ENCODE results near the gene MARCHF6. TPM values are rescaled to one million over a fixed set of nuclear protein-coding genes. Genes with fewer than 3 reads are reported as not detected.
A peak's percentile ranks its signal among the peaks of the same experiment; 100 is the strongest.
"Not testable (repeated sequence)": the region's sequence is repeated elsewhere in the genome, so short reads cannot be mapped to it uniquely, and the experiment has no call there.

MARCHF6 gene
- total and polyA plus RNA-seq, 8 donors, result 123 to 188 (median 164) TPM

DNA sequence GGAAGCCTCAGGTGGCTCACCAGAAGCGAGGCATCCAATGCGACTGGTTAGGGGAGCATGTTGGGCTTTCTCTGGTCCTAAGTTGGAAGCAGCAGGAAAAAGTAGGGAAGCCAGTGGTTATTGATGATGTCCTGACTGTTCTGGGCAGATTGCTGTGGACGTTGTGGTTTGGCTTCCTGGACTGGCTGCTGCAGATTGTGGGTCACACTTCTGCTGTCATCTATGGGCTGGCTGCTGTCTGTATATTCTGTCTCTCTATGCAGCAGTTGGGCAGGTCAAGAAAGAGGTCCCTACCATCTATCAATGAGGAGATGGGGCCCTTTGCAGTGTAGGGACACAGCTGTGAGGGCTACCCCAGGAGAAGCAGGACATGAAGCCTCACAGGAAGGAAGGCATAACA, 13.5 kb upstream of the MARCHF6 start:
- H3K9me3 ChIP-seq, result no peaks in the 10 kb centered on the region
- no peak overlapping the region for H3K27ac ChIP-seq
- no peaks in the 10 kb centered on the region for H3K4me1 ChIP-seq
- ATAC-seq (no peak), DNase-seq (no peak)
- H3K4me3 ChIP-seq, result no peak overlapping the region
- intact Hi-C loops (cut with DNase I), result no loop called here
- peaks cover 0 to under 1% of the 10 kb centered on the region in 2 donors for H3K27me3 ChIP-seq
- TF ChIP-seq, protein P1, sequence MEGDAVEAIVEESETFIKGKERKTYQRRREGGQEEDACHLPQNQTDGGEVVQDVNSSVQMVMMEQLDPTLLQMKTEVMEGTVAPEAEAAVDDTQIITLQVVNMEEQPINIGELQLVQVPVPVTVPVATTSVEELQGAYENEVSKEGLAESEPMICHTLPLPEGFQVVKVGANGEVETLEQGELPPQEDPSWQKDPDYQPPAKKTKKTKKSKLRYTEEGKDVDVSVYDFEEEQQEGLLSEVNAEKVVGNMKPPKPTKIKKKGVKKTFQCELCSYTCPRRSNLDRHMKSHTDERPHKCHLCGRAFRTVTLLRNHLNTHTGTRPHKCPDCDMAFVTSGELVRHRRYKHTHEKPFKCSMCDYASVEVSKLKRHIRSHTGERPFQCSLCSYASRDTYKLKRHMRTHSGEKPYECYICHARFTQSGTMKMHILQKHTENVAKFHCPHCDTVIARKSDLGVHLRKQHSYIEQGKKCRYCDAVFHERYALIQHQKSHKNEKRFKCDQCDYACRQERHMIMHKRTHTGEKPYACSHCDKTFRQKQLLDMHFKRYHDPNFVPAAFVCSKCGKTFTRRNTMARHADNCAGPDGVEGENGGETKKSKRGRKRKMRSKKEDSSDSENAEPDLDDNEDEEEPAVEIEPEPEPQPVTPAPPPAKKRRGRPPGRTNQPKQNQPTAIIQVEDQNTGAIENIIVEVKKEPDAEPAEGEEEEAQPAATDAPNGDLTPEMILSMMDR (IDR thresholded peaks at IDR 0.05), result no peak
- no peaks in the 10 kb centered on the region for H3K36me3 ChIP-seq

DNA sequence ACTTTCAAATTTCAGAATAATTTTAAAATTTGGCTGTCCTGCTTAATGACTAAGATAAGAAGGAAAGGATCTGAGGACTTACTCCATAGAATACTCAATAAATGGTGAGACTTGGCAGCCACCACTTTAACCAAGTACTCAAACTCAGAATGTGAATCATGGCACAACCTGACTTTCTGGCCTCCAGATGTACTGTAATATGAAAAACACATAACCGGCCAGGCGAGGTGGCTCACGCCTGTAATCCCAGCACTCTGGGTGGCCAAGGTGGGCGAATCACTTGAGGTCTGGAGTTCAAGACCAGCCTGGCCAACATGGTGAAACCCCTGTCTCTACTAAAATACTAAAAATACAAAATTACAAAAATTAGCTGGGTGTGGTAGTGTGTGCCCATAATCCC, 10.0 kb upstream of the MARCHF6 start:
- DNase-seq (no peak), ATAC-seq (no peak)
- H3K4me1 ChIP-seq, result no peaks in the 10 kb centered on the region
- no peaks in the 10 kb centered on the region for H3K27me3 ChIP-seq
- H3K9me3 ChIP-seq, result no peaks in the 10 kb centered on the region
- H3K27ac ChIP-seq, result no peak overlapping the region
- no peaks in the 10 kb centered on the region for H3K36me3 ChIP-seq
- H3K4me3 ChIP-seq, result no peak overlapping the region
- TF ChIP-seq, protein P1 (IDR thresholded peaks at IDR 0.05), result no peak
- intact Hi-C loops (cut with DNase I), result no loop called here

DNA sequence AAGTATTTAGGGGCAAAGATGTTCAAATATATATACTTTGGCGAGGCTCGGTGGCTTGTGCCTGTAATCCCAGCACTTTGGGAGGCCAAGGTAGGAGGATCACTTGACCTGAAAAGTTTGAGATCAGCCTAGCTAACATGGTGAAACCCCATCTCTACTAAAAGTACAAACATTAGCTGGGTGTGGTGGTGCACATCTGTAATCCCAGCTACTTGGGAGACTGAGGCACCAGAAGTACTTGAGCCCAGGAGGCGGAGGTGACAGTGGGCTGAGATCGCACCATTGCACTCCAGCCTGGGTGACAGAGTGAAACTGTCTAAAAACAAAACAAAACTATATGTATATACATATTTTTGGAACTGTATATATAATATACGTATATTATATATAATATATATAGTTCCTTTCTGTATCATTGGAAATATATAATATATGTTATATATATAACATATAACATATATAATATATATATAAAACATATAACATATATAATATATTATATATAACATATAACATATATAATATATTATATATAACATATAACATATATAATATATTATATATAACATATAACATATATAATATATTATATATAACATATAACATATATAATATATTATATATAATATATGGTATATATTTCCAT, 8.9 kb upstream of the MARCHF6 start:
- DNase-seq; H3K4me1 ChIP-seq; H3K27ac ChIP-seq; H3K4me3 ChIP-seq; H3K27me3 ChIP-seq; H3K36me3 ChIP-seq; H3K9me3 ChIP-seq; intact Hi-C loops (cut with DNase I); ATAC-seq: not testable (repeated sequence)

DNA sequence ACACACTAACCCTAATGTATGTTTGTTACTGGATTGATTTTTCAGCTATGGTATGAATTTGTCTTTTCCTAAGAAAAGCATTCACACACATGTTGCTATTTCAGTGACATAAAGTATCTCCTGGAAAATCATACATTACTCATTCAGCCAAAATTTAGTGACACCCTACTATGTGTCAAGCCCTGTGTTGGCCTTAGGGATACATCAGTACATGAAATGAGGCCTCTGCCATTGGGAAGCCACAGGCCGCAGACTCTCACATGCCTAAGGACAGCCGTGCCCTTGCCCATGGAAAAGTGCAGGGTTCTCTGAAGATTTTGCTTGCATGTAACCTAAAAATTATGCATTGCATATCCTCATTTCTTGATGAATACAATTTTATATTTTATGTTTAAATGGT, 5.2 kb upstream of the MARCHF6 start:
- Histone ChIP-seq H3K4me3 (no peak overlapping the region), H3K27me3 (no peaks in the 10 kb centered on the region), H3K4me1 (peaks cover 0 to 13% of the 10 kb centered on the region in 2 donors), H3K27ac (no peak overlapping the region), H3K36me3 (no peaks in the 10 kb centered on the region), H3K9me3 (no peaks in the 10 kb centered on the region)
- DNase-seq (no peak), ATAC-seq (no peak)
- TF ChIP-seq, protein P1 (IDR thresholded peaks at IDR 0.05), result no peak
- intact Hi-C loops (cut with DNase I), result no loop called here

DNA sequence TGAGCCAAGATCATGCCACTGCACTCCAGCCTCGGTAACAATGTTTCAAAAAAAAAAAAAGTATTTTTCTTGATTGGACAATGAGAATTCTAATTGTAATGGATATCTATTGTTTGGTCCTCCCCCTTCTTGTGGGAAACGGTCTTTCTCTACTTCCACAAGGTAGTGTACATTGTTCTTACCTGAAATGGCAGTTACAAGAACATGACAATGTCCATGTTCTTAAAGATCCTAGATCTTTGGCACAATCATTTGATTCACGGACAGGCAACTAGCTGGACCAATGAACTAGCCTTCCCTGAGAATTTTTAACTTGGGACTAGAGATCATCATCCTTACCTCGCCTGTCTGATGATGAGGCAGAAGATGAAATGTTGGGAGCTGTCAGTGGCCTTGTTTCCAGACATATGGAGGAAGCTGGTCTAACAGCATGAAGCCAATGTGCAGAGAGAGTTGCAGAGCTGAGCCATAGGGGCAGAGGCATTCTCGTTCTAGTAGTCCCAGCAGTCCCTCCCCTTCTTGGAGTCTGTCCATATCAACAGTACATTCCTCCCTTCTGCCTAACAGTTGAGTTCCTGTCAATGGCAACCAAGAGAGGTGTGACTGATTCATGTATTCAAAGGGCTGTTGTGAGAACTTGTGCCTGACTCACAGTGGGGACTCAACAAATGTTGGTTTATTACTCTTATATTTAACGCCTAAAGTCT, 2.1 kb upstream of the MARCHF6 start:
- Histone ChIP-seq H3K4me3 (no peak overlapping the region), H3K9me3 (no peaks in the 10 kb centered on the region), H3K27ac (no peak overlapping the region), H3K4me1 (peaks cover 8 to 29% of the 10 kb centered on the region in 2 donors), H3K36me3 (no peaks in the 10 kb centered on the region), H3K27me3 (no peaks in the 10 kb centered on the region)
- TF ChIP-seq, protein P1 (IDR thresholded peaks at IDR 0.05), result no peak
- ATAC-seq (peak; percentile 5), DNase-seq (no peak)
- intact Hi-C loops (cut with DNase I), result no loop called here
